Measurements from ENCODE around the gene ETV3L. TPM values are rescaled to one million over a fixed set of nuclear protein-coding genes. Genes with fewer than 3 reads are reported as not detected.
A peak's percentile ranks its signal among the peaks of the same experiment; 100 is the strongest.

The ETV3L gene
- total and polyA plus RNA-seq, 4 donors: 0.10 to 0.17 (median 0.11) TPM; not detected in 1

- WGBS (ENCODE audit: insufficient coverage): 40% methylated on average over 1 of the region's 6 CpGs
- no peak overlapping the region for H3K27ac ChIP-seq (ENCODE audit: low read depth, low read length)
- no peak overlapping the region for H3K4me3 ChIP-seq (ENCODE audit: low read depth, low read length)
- H3K36me3 ChIP-seq (ENCODE audit: control insufficient read depth, insufficient read depth, low read length): no peaks in the 10 kb centered on the region
- no peak for DNase-seq (ENCODE audit: low read depth in 4 of 6, low spot score in 6 of 6)
- no peaks in the 10 kb centered on the region for H3K27me3 ChIP-seq (ENCODE audit: control insufficient read depth, insufficient read depth, low read length)
- H3K4me1 ChIP-seq (ENCODE audit: control insufficient read depth, insufficient read depth, low read length): peaks cover 9% of the 10 kb centered on the region
- no peaks in the 10 kb centered on the region for H3K9me3 ChIP-seq (ENCODE audit: control insufficient read depth, insufficient read depth, low read length)
Observed at GRCh38 chr1:157097692-157098091, 1.9 kb downstream of the ETV3L start.

DNA sequence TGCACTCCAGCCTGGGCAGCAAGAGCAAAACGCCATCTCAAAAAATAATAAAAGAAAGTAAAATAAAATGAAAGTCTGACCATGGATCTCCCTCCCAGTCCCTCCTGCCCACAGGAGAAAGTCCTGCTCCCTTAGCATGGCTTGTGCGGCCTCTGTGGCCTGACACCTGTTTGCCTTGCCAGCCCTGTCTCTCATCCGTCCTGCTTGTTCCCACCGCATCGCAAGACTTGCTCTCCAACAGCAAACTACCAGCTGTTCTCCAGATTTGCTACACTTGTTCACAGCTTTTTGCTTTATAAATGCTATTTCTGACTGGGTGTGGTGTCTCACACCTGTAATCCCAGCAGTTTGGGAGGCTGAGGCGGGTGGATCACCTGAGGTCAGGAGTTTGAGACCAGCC lies 2.7 kb downstream of the ETV3L start:
- H3K27ac ChIP-seq (ENCODE audit: low read depth, low read length): no peak overlapping the region
- H3K4me1 ChIP-seq (ENCODE audit: control insufficient read depth, insufficient read depth, low read length): peaks cover 13% of the 10 kb centered on the region
- 0% methylated on average over 1 of the region's 6 CpGs for WGBS (ENCODE audit: insufficient coverage)
- H3K9me3 ChIP-seq (ENCODE audit: control insufficient read depth, insufficient read depth, low read length): no peaks in the 10 kb centered on the region
- H3K36me3 ChIP-seq (ENCODE audit: control insufficient read depth, insufficient read depth, low read length): no peaks in the 10 kb centered on the region
- H3K4me3 ChIP-seq (ENCODE audit: low read depth, low read length): no peak overlapping the region
- DNase-seq (ENCODE audit: low read depth in 4 of 6, low spot score in 6 of 6): no peak
- no peaks in the 10 kb centered on the region for H3K27me3 ChIP-seq (ENCODE audit: control insufficient read depth, insufficient read depth, low read length)

DNA sequence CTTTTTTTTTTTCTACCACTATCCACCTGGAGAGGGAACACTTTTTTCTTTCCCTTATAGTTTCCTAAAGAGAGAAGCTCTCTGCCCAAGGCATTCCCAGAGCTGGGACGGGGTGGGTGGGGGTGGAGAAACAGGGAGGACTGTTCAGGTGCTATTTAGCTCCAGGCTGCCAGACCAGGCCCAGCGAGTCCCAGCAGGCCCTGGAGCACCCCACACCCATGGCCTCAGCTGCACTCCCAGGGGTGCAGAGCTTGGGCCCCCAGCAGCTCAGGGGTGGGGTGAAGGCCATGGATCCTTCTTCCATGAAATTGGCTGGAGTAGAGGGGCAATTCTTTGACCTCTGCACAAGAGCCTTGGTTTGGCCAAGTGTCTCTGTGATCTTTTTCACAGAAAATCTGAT lies 4.1 kb downstream of the ETV3L start:
- 83% methylated on average over 1 of the region's 2 CpGs for WGBS (ENCODE audit: insufficient coverage)
- peaks cover 20% of the 10 kb centered on the region for H3K4me1 ChIP-seq (ENCODE audit: control insufficient read depth, insufficient read depth, low read length)
- no peaks in the 10 kb centered on the region for H3K9me3 ChIP-seq (ENCODE audit: control insufficient read depth, insufficient read depth, low read length)
- no peak for DNase-seq (ENCODE audit: low read depth in 4 of 6, low spot score in 6 of 6)
- no peak overlapping the region for H3K27ac ChIP-seq (ENCODE audit: low read depth, low read length)
- no peak overlapping the region for H3K4me3 ChIP-seq (ENCODE audit: low read depth, low read length)
- H3K27me3 ChIP-seq (ENCODE audit: control insufficient read depth, insufficient read depth, low read length): no peaks in the 10 kb centered on the region
- H3K36me3 ChIP-seq (ENCODE audit: control insufficient read depth, insufficient read depth, low read length): no peaks in the 10 kb centered on the region

GRCh38 chr1:157095091-157095490 lies 4.5 kb downstream of the ETV3L start:
- 83% methylated on average over 1 of the region's 4 CpGs for WGBS (ENCODE audit: insufficient coverage)
- no peaks in the 10 kb centered on the region for H3K36me3 ChIP-seq (ENCODE audit: control insufficient read depth, insufficient read depth, low read length)

GRCh38 chr1:157092831-157093230 lies 6.8 kb downstream of the ETV3L start:
- no peak overlapping the region for H3K27ac ChIP-seq (ENCODE audit: low read depth, low read length)
- 30% methylated on average over 7 of the region's 8 CpGs for WGBS (ENCODE audit: insufficient coverage)
- no peaks in the 10 kb centered on the region for H3K9me3 ChIP-seq (ENCODE audit: control insufficient read depth, insufficient read depth, low read length)
- no peaks in the 10 kb centered on the region for H3K36me3 ChIP-seq (ENCODE audit: control insufficient read depth, insufficient read depth, low read length)
- no peaks in the 10 kb centered on the region for H3K27me3 ChIP-seq (ENCODE audit: control insufficient read depth, insufficient read depth, low read length)
- DNase-seq (ENCODE audit: low read depth in 4 of 6, low spot score in 6 of 6): peak in 3 of 6 donors; percentile 42 to 85 (median 44)
- H3K4me1 ChIP-seq (ENCODE audit: control insufficient read depth, insufficient read depth, low read length): peaks cover 27% of the 10 kb centered on the region
- H3K4me3 ChIP-seq (ENCODE audit: low read depth, low read length): no peak overlapping the region

More at GRCh38 chr1:157095091-157095490, 4.5 kb downstream of the ETV3L start:
- no peak for DNase-seq (ENCODE audit: low read depth in 4 of 6, low spot score in 6 of 6)
- peaks cover 25% of the 10 kb centered on the region for H3K4me1 ChIP-seq (ENCODE audit: control insufficient read depth, insufficient read depth, low read length)
- no peak overlapping the region for H3K4me3 ChIP-seq (ENCODE audit: low read depth, low read length)
- no peaks in the 10 kb centered on the region for H3K27me3 ChIP-seq (ENCODE audit: control insufficient read depth, insufficient read depth, low read length)
- H3K9me3 ChIP-seq (ENCODE audit: control insufficient read depth, insufficient read depth, low read length): no peaks in the 10 kb centered on the region
- no peak overlapping the region for H3K27ac ChIP-seq (ENCODE audit: low read depth, low read length)

GRCh38 chr1:157091668-157092273 lies 7.8 kb downstream of the ETV3L start:
- H3K4me3 ChIP-seq (ENCODE audit: low read depth, low read length): no peak overlapping the region
- H3K27ac ChIP-seq (ENCODE audit: low read depth, low read length): no peak overlapping the region
- H3K4me1 ChIP-seq (ENCODE audit: control insufficient read depth, insufficient read depth, low read length): peaks cover 27% of the 10 kb centered on the region
- H3K9me3 ChIP-seq (ENCODE audit: control insufficient read depth, insufficient read depth, low read length): no peaks in the 10 kb centered on the region
- H3K36me3 ChIP-seq (ENCODE audit: control insufficient read depth, insufficient read depth, low read length): no peaks in the 10 kb centered on the region
- no CpG with 5 or more reads among the region's 4 CpGs for WGBS (ENCODE audit: insufficient coverage)
- no peaks in the 10 kb centered on the region for H3K27me3 ChIP-seq (ENCODE audit: control insufficient read depth, insufficient read depth, low read length)
- DNase-seq (ENCODE audit: low read depth in 4 of 6, low spot score in 6 of 6): peak in 1 of 6 donors; percentile 21

GRCh38 chr1:157091186-157091585 lies 8.4 kb downstream of the ETV3L start:
- H3K27me3 ChIP-seq (ENCODE audit: control insufficient read depth, insufficient read depth, low read length): no peaks in the 10 kb centered on the region
- H3K4me1 ChIP-seq (ENCODE audit: control insufficient read depth, insufficient read depth, low read length): peaks cover 27% of the 10 kb centered on the region
- no peak overlapping the region for H3K27ac ChIP-seq (ENCODE audit: low read depth, low read length)
- DNase-seq (ENCODE audit: low read depth in 4 of 6, low spot score in 6 of 6): no peak
- H3K4me3 ChIP-seq (ENCODE audit: low read depth, low read length): no peak overlapping the region
- no peaks in the 10 kb centered on the region for H3K9me3 ChIP-seq (ENCODE audit: control insufficient read depth, insufficient read depth, low read length)
- 88% methylated on average over 3 of the region's 4 CpGs for WGBS (ENCODE audit: insufficient coverage)
- no peaks in the 10 kb centered on the region for H3K36me3 ChIP-seq (ENCODE audit: control insufficient read depth, insufficient read depth, low read length)

DNA sequence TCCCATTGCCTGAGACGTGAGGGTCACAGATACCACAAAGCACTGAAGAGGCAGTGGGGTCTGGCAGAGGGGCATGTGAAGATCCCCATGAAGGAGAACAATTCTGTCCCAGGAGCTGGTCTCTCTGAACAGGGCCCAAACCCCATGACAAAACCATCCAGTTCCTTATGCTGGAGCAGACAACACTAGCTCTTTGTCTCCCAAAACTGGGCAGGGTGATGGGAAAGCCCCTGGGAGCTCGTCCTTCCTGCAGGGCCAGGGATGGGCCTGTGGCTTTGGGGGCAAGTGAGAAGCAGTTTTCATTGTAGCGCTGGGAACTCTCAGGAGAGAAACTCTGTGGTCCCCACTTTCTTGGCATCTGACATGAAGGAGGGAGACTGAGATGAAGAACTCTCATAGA lies 8.8 kb downstream of the ETV3L start:
- Histone ChIP-seq H3K27me3 (ENCODE audit: control insufficient read depth, insufficient read depth, low read length) (no peaks in the 10 kb centered on the region), H3K27ac (ENCODE audit: low read depth, low read length) (no peak overlapping the region), H3K36me3 (ENCODE audit: control insufficient read depth, insufficient read depth, low read length) (no peaks in the 10 kb centered on the region), H3K4me3 (ENCODE audit: low read depth, low read length) (no peak overlapping the region), H3K9me3 (ENCODE audit: control insufficient read depth, insufficient read depth, low read length) (no peaks in the 10 kb centered on the region), H3K4me1 (ENCODE audit: control insufficient read depth, insufficient read depth, low read length) (peaks cover 27% of the 10 kb centered on the region)
- DNase-seq (ENCODE audit: low read depth in 4 of 6, low spot score in 6 of 6): no peak
- WGBS (ENCODE audit: insufficient coverage): 60% methylated on average over 2 of the region's 3 CpGs

DNA sequence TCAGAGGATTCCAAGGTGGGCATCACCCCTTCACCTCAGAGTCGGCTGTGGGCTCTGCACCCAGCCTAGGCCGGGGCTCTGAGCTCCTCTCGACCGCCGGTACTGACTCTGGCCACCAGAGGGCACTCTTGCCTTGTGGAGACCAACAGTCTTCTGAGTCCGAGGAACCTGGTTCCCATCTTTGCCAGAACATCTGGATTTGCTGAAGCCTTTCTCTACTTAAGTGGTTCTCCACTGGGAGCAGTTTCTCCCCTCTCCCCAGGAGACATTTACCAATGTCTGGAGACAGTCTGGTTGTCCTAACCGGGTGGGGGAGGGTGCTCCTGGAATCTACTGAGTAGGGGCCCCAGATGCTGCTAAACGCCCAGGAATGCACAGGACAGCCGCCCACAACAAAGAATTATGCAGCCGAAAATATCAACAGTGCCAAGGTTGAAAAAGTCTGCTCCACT lies 9.4 kb downstream of the ETV3L start:
- no peaks in the 10 kb centered on the region for H3K27me3 ChIP-seq (ENCODE audit: control insufficient read depth, insufficient read depth, low read length)
- DNase-seq (ENCODE audit: low read depth in 4 of 6, low spot score in 6 of 6): peak; percentile 59 to 93 (median 74)
- WGBS (ENCODE audit: insufficient coverage): 13% methylated on average over 9 of the region's 10 CpGs
- no peaks in the 10 kb centered on the region for H3K36me3 ChIP-seq (ENCODE audit: control insufficient read depth, insufficient read depth, low read length)
- H3K9me3 ChIP-seq (ENCODE audit: control insufficient read depth, insufficient read depth, low read length): no peaks in the 10 kb centered on the region
- H3K4me1 ChIP-seq (ENCODE audit: control insufficient read depth, insufficient read depth, low read length): peaks cover 27% of the 10 kb centered on the region
- no peak overlapping the region for H3K27ac ChIP-seq (ENCODE audit: low read depth, low read length)
- H3K4me3 ChIP-seq (ENCODE audit: low read depth, low read length): no peak overlapping the region

- Histone ChIP-seq H3K4me1 (ENCODE audit: control insufficient read depth, insufficient read depth, low read length) (peaks cover 27% of the 10 kb centered on the region), H3K4me3 (ENCODE audit: low read depth, low read length) (no peak overlapping the region), H3K9me3 (ENCODE audit: control insufficient read depth, insufficient read depth, low read length) (no peaks in the 10 kb centered on the region), H3K27me3 (ENCODE audit: control insufficient read depth, insufficient read depth, low read length) (no peaks in the 10 kb centered on the region), H3K27ac (ENCODE audit: low read depth, low read length) (no peak overlapping the region), H3K36me3 (ENCODE audit: control insufficient read depth, insufficient read depth, low read length) (no peaks in the 10 kb centered on the region)
- DNase-seq (ENCODE audit: low read depth in 4 of 6, low spot score in 6 of 6): no peak
- 91% methylated on average over 7 of the region's 9 CpGs for WGBS (ENCODE audit: insufficient coverage)
Observed at GRCh38 chr1:157089789-157090188, 9.8 kb downstream of the ETV3L start.

Measured in spinal cord (tissue), 10 donors.